Adipose tissue (tissue), 3 donors: ENCODE measurements around the gene EPX. TPM values are rescaled to one million over a fixed set of nuclear protein-coding genes. Genes with fewer than 3 reads are reported as not detected.
"Not testable (repeated sequence)": the region's sequence is repeated elsewhere in the genome, so short reads cannot be mapped to it uniquely, and the experiment has no call there.

Experiments
- H3K27ac ChIP-seq: one replicate; pipeline ENCODE4 v1.5.1; 2013; ENCODE audit warnings: low read depth, low read length
- WGBS, 3 donors: extraction: QIAGEN DNeasy Blood & Tissue Kit; methylation state at CpG; one replicate each; pipeline ENCODE4 v1.1.7; 2013; 5-methylcytosine and 5-hydroxymethylcytosine counted together
- polyA plus RNA-seq, 3 donors: library from polyadenylated mRNA; stranded (reverse); fragments of 200-250 nt; gene quantifications; one replicate each; pipeline ENCODE4 v1.2.3, GENCODE V29; 2013
- donor health status: healthy with polysubstance abuse.
- donor health status: Bipolar disorder and iron deficiency.
- donor health status: healthy.

The EPX gene
- not detected for polyA plus RNA-seq

- 33 to 49% (median 41%) methylated on average over 6 of the region's 6 CpGs for WGBS, 3 donors
- H3K27ac ChIP-seq, result no peak within 1 kb of the TSS
Measured at GRCh38 chr17:58192612-58193011, at the start of gene EPX. Gene EPX, plus strand, starts transcription at chr17:58192726. Its CDS starts 121 bp downstream, at chr17:58192847.

- not testable (repeated sequence) for H3K27ac ChIP-seq
- 70 to 87% (median 75%) methylated on average over 2 to 4 of the region's 4 CpGs for WGBS, 3 donors
Measured at GRCh38 chr17:58143335-58143734, 49.2 kb upstream of the EPX start.

- no peak overlapping the region for H3K27ac ChIP-seq
- WGBS, 3 donors, result 68 to 90% (median 86%) methylated on average over 1 of the region's 1 CpG
Measured at GRCh38 chr17:58144801-58145200, 47.7 kb upstream of the EPX start.

- H3K27ac ChIP-seq, result no peak within 1 kb of the TSS
- WGBS, 3 donors, result 33 to 62% (median 43%) methylated on average over 1 of the region's 1 CpG
Measured at GRCh38 chr17:58147930-58148434, 44.5 kb upstream of the EPX start, which contains the start of gene OR4D1. Gene OR4D1, plus strand, starts transcription at chr17:58148384. Its CDS starts 6,770 bp downstream, at chr17:58155154.

GRCh38 chr17:58148609-58149008, 43.9 kb upstream of the EPX start:
- WGBS, 3 donors, result 69 to 88% (median 87%) methylated on average over 3 of the region's 3 CpGs

GRCh38 chr17:58150394-58150793, 42.1 kb upstream of the EPX start:
- H3K27ac ChIP-seq, result no peak overlapping the region
- WGBS, 3 donors, result 50 to 56% (median 52%) methylated on average over 6 of the region's 6 CpGs

More at GRCh38 chr17:58148609-58149008, 43.9 kb upstream of the EPX start:
- no peak overlapping the region for H3K27ac ChIP-seq

GRCh38 chr17:58153046-58153445, 39.5 kb upstream of the EPX start:
- no peak overlapping the region for H3K27ac ChIP-seq
- WGBS, 3 donors, result 28 to 76% (median 50%) methylated on average over 2 of the region's 2 CpGs

- H3K27ac ChIP-seq, result no peak overlapping the region
Measured at GRCh38 chr17:58153671-58154070, 38.9 kb upstream of the EPX start.

GRCh38 chr17:58156839-58157803, 35.4 kb upstream of the EPX start:
- 1 to 2% (median 2%) methylated on average over 59 to 65 of the region's 65 CpGs for WGBS, 3 donors
- no peak overlapping the region for H3K27ac ChIP-seq

- 62 to 78% (median 78%) methylated on average over 2 of the region's 2 CpGs for WGBS, 3 donors
- H3K27ac ChIP-seq, result no peak overlapping the region
Measured at GRCh38 chr17:58158181-58158580, 34.3 kb upstream of the EPX start.

GRCh38 chr17:58161566-58161965, 31.0 kb upstream of the EPX start:
- no peak overlapping the region for H3K27ac ChIP-seq

GRCh38 chr17:58165981-58166380, 26.5 kb upstream of the EPX start:
- 9 to 14% (median 10%) methylated on average over 2 of the region's 2 CpGs for WGBS, 3 donors
- H3K27ac ChIP-seq, result no peak overlapping the region

More at GRCh38 chr17:58161566-58161965, 31.0 kb upstream of the EPX start:
- 57 to 71% (median 71%) methylated on average over 3 of the region's 3 CpGs for WGBS, 3 donors

GRCh38 chr17:58166682-58167081, 25.8 kb upstream of the EPX start, which contains the start of gene OR4D2:
Gene OR4D2, plus strand, starts transcription at chr17:58166982. Its CDS starts 2,674 bp downstream, at chr17:58169656.
- WGBS, 3 donors, result 55 to 66% (median 65%) methylated on average over 6 of the region's 6 CpGs
- H3K27ac ChIP-seq, result no peak within 1 kb of the TSS

GRCh38 chr17:58170622-58171021, 21.9 kb upstream of the EPX start:
- WGBS, 3 donors, result 38 to 53% (median 52%) methylated on average over 4 of the region's 4 CpGs
- no peak overlapping the region for H3K27ac ChIP-seq

GRCh38 chr17:58172369-58173071, 20.0 kb upstream of the EPX start:
- WGBS, 3 donors, result 27 to 41% (median 40%) methylated on average over 2 of the region's 2 CpGs
- H3K27ac ChIP-seq, result no peak overlapping the region

- no peak overlapping the region for H3K27ac ChIP-seq
- WGBS, 3 donors, result 37 to 54% (median 53%) methylated on average over 3 of the region's 3 CpGs
Measured at GRCh38 chr17:58174871-58175270, 17.7 kb upstream of the EPX start.

- 40 to 44% (median 41%) methylated on average over 7 of the region's 7 CpGs for WGBS, 3 donors
- no peak overlapping the region for H3K27ac ChIP-seq
Measured at GRCh38 chr17:58176200-58176599, 16.3 kb upstream of the EPX start.

GRCh38 chr17:58181796-58182195, 10.7 kb upstream of the EPX start:
- H3K27ac ChIP-seq, result no peak overlapping the region
- 66 to 79% (median 79%) methylated on average over 4 of the region's 4 CpGs for WGBS, 3 donors

- H3K27ac ChIP-seq, result no peak overlapping the region
- WGBS, 3 donors, result 80 to 88% (median 83%) methylated on average over 4 of the region's 4 CpGs
Measured at GRCh38 chr17:58183514-58183913, 9.0 kb upstream of the EPX start.
